Type B pancreatic cell (in vitro differentiated cells): ENCODE measurements around the gene ZNF133. TPM values are rescaled to one million over a fixed set of nuclear protein-coding genes. Genes with fewer than 3 reads are reported as not detected.
"Not testable (repeated sequence)": the region's sequence is repeated elsewhere in the genome, so short reads cannot be mapped to it uniquely, and the experiment has no call there.

Experiments
- DNase-seq: peaks from one replicate; pipeline ENCODE4 v3.0.0; 2021; ENCODE audit warnings: mixed read lengths; ENCODE audit not compliant: unreplicated experiment; ENCODE audit errors: extremely low spot score
- H3K27ac Mint-ChIP-seq: 2 replicates; pipeline ENCODE4 v1.8.0; 2021; ENCODE audit warnings: mild to moderate bottlenecking, mixed read lengths
- H3K27me3 Mint-ChIP-seq: 2 replicates; pipeline ENCODE4 v1.8.0; 2021; ENCODE audit warnings: mixed read lengths
- H3K36me3 Mint-ChIP-seq: 2 replicates; pipeline ENCODE4 v1.8.0; 2021; ENCODE audit warnings: mixed read lengths
- H3K4me1 Mint-ChIP-seq: one replicate; pipeline ENCODE4 v1.8.0; 2021; ENCODE audit warnings: mixed read lengths; ENCODE audit not compliant: unreplicated experiment
- H3K4me3 Mint-ChIP-seq: 2 replicates; pipeline ENCODE4 v1.8.0; 2021; ENCODE audit warnings: mild to moderate bottlenecking, mixed read lengths
- H3K9me3 Mint-ChIP-seq: 2 replicates; pipeline ENCODE4 v1.8.0; 2021; ENCODE audit warnings: mixed read lengths
- long read RNA-seq: library from polyadenylated mRNA; unstranded; transcript quantifications from one replicate; pipeline ENCODE4 v2.0.0, GENCODE V29; 2020
- total RNA-seq: library from RNA; stranded (reverse); gene quantifications from 2 replicates; pipeline ENCODE4 v1.2.1, GENCODE V29; 2021; ENCODE audit warnings: low replicate concordance
- TF ChIP-seq, protein P1 (sequence below): fragments of 200-600 bp; sonication (generic); conservative IDR thresholded peaks from 2 replicates; pipeline ENCODE4 v1.5.0; 2021; ENCODE audit warnings: antibody characterized with exemption, mild to moderate bottlenecking

Gene ZNF133
- 14.1 and 19.8 TPM in 2 replicates for total RNA-seq
- long read RNA-seq, partial matches to known transcripts = 4 of 33 reads
- long read RNA-seq, other reads (novel, unspliced or antisense) = 24 of 33 reads

- peak; percentile 95 for DNase-seq
- Mint-ChIP-seq H3K27ac (peak within 1 kb of the TSS; percentile 99), H3K4me3 (peak within 1 kb of the TSS; percentile 99), H3K27me3 (peaks cover 14% of the 10 kb centered on the region), H3K9me3 (peaks cover 14% of the 10 kb centered on the region), H3K4me1 (peaks cover 23% of the 10 kb centered on the region), H3K36me3 (peaks cover 22% of the 10 kb centered on the region)
- TF ChIP-seq, protein P1, sequence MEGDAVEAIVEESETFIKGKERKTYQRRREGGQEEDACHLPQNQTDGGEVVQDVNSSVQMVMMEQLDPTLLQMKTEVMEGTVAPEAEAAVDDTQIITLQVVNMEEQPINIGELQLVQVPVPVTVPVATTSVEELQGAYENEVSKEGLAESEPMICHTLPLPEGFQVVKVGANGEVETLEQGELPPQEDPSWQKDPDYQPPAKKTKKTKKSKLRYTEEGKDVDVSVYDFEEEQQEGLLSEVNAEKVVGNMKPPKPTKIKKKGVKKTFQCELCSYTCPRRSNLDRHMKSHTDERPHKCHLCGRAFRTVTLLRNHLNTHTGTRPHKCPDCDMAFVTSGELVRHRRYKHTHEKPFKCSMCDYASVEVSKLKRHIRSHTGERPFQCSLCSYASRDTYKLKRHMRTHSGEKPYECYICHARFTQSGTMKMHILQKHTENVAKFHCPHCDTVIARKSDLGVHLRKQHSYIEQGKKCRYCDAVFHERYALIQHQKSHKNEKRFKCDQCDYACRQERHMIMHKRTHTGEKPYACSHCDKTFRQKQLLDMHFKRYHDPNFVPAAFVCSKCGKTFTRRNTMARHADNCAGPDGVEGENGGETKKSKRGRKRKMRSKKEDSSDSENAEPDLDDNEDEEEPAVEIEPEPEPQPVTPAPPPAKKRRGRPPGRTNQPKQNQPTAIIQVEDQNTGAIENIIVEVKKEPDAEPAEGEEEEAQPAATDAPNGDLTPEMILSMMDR = peak; percentile 38
Observed at GRCh38 chr20:18287915-18288748, at the start of gene ZNF133. Gene ZNF133, plus strand, starts transcription at chr20:18288527. Its CDS starts 17,160 bp downstream, at chr20:18305687.

GRCh38 chr20:18240997-18241396, 47.3 kb upstream of the ZNF133 start:
- Mint-ChIP-seq H3K27me3 (peaks cover 4% of the 10 kb centered on the region), H3K36me3 (no peaks in the 10 kb centered on the region), H3K4me1 (no peaks in the 10 kb centered on the region), H3K9me3 (no peaks in the 10 kb centered on the region), H3K4me3 (no peak overlapping the region), H3K27ac (no peak overlapping the region)
- TF ChIP-seq, protein P1 = no peak
- DNase-seq = no peak

GRCh38 chr20:18243802-18244201, 44.5 kb upstream of the ZNF133 start:
- Mint-ChIP-seq H3K27me3 (peaks cover 4% of the 10 kb centered on the region), H3K4me3 (no peak overlapping the region), H3K27ac (no peak overlapping the region), H3K4me1 (no peaks in the 10 kb centered on the region), H3K9me3 (no peaks in the 10 kb centered on the region), H3K36me3 (no peaks in the 10 kb centered on the region)
- TF ChIP-seq, protein P1 = no peak
- DNase-seq = no peak

GRCh38 chr20:18248545-18248944, 39.8 kb upstream of the ZNF133 start:
- H3K4me3 Mint-ChIP-seq, H3K36me3 Mint-ChIP-seq, DNase-seq, H3K9me3 Mint-ChIP-seq, H3K4me1 Mint-ChIP-seq, H3K27ac Mint-ChIP-seq, H3K27me3 Mint-ChIP-seq: not testable (repeated sequence)

DNA sequence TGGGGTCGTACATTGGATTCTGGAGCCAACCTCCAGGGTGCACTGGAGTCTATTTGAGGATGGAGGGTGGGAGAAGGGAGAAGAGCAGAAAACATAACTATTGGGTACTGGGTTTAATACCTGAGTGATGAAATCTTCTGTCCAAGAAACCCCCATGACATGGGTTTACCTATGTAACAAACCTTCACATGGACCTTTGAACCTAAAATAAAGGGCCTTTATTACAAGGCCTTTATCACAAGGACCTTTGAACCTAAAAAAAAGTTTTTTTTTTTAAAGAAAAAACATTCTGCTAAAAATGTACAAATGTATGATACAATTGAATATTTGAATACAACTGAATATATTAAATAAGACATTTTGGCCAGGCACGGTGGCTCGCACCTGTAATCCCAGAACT, 38.1 kb upstream of the ZNF133 start:
- no peaks in the 10 kb centered on the region for H3K27me3 Mint-ChIP-seq
- DNase-seq = no peak
- peak overlapping the region; percentile 24 for H3K27ac Mint-ChIP-seq
- H3K36me3 Mint-ChIP-seq = no peaks in the 10 kb centered on the region
- H3K4me3 Mint-ChIP-seq = no peak overlapping the region
- H3K4me1 Mint-ChIP-seq = no peaks in the 10 kb centered on the region
- H3K9me3 Mint-ChIP-seq = no peaks in the 10 kb centered on the region
- TF ChIP-seq, protein P1 = no peak
